H9 (cell line): ENCODE results near the gene SLC9A7. TPM values are rescaled to one million over a fixed set of nuclear protein-coding genes. Genes with fewer than 3 reads are reported as not detected.

Source experiments
- DNase-seq: peaks from one replicate; pipeline ENCODE4 v3.0.0-alpha.2; 2017
- H2AFZ ChIP-seq: one replicate; pipeline ENCODE4 v1.6.1; 2013; ENCODE audit warnings: mild to moderate bottlenecking, low read length, control low read depth, moderate library complexity
- H2AK5ac ChIP-seq: 2 replicates; pipeline ENCODE4 v1.6.1; 2013; ENCODE audit warnings: low read length, control low read depth, mixed read lengths; ENCODE audit not compliant: insufficient read length
- H2BK120ac ChIP-seq: one replicate; pipeline ENCODE4 v1.6.1; 2013; ENCODE audit warnings: low read depth, mild to moderate bottlenecking, low read length, control low read depth, inconsistent platforms; ENCODE audit not compliant: poor library complexity, severe bottlenecking
- H2BK12ac ChIP-seq: 2 replicates; pipeline ENCODE4 v1.6.1; 2013; ENCODE audit warnings: low read length, control low read depth, mixed read lengths, low read depth; ENCODE audit not compliant: insufficient read length
- H2BK15ac ChIP-seq: 2 replicates; pipeline ENCODE4 v1.6.1; 2013; ENCODE audit warnings: low read depth, low read length, control low read depth
- H2BK20ac ChIP-seq: one replicate; pipeline ENCODE4 v1.6.1; 2013; ENCODE audit warnings: low read depth, mild to moderate bottlenecking, low read length, control low read depth, inconsistent platforms; ENCODE audit not compliant: poor library complexity, severe bottlenecking
- H2BK5ac ChIP-seq: 2 replicates; pipeline ENCODE4 v1.6.1; 2013; ENCODE audit warnings: low read length, control low read depth, mixed read lengths; ENCODE audit not compliant: insufficient read length
- H3K14ac ChIP-seq: 2 replicates; pipeline ENCODE4 v1.6.1; 2013; ENCODE audit warnings: low read length, control low read depth; ENCODE audit not compliant: insufficient read depth
- H3K18ac ChIP-seq: 2 replicates; pipeline ENCODE4 v1.6.1; 2013; ENCODE audit warnings: low read depth, mild to moderate bottlenecking, mixed read lengths, low read length, control low read depth; ENCODE audit not compliant: insufficient read length
- H3K23ac ChIP-seq: 2 replicates; pipeline ENCODE4 v1.6.1; 2013; ENCODE audit warnings: low read length, control low read depth, mixed read lengths, low read depth; ENCODE audit not compliant: insufficient read length
- H3K23me2 ChIP-seq: 2 replicates; pipeline ENCODE4 v1.6.1; 2013; ENCODE audit warnings: low read depth, mild to moderate bottlenecking, mixed read lengths, low read length, control low read depth; ENCODE audit not compliant: insufficient read length, poor library complexity, severe bottlenecking
- H3K27ac ChIP-seq: 2 replicates; pipeline ENCODE4 v1.5.1; 2013; ENCODE audit warnings: low read length, control low read depth, mixed read lengths, low read depth; ENCODE audit not compliant: insufficient read length
- H3K27me3 ChIP-seq: 2 replicates; pipeline ENCODE4 v1.6.1; 2013; ENCODE audit warnings: low read length, control low read depth, inconsistent platforms; ENCODE audit not compliant: insufficient read depth
- H3K4ac ChIP-seq: 2 replicates; pipeline ENCODE4 v1.6.1; 2013; ENCODE audit warnings: low read depth, mild to moderate bottlenecking, control low read depth, inconsistent platforms, low read length, moderate library complexity
- H3K4me1 ChIP-seq: 2 replicates; pipeline ENCODE4 v1.6.1; 2013; ENCODE audit warnings: low read length, control low read depth, inconsistent platforms; ENCODE audit not compliant: insufficient read depth
- H3K4me2 ChIP-seq: 2 replicates; pipeline ENCODE4 v1.6.1; 2013; ENCODE audit warnings: low read length, control low read depth, mixed read lengths; ENCODE audit not compliant: insufficient read length, insufficient read depth
- H3K56ac ChIP-seq: 2 replicates; pipeline ENCODE4 v1.6.1; 2013; ENCODE audit warnings: low read depth, mild to moderate bottlenecking, mixed read lengths, low read length, control low read depth; ENCODE audit not compliant: insufficient read length
- H3K79me1 ChIP-seq: 2 replicates; pipeline ENCODE4 v1.6.1; 2013; ENCODE audit warnings: low read depth, mild to moderate bottlenecking, moderate library complexity, low read length, control low read depth, inconsistent platforms; ENCODE audit not compliant: insufficient read depth, poor library complexity, severe bottlenecking
- H3K79me2 ChIP-seq: 2 replicates; pipeline ENCODE4 v1.6.1; 2013; ENCODE audit warnings: low read length, control low read depth, inconsistent platforms; ENCODE audit not compliant: insufficient read depth
- H3K9ac ChIP-seq: 2 replicates; pipeline ENCODE4 v1.6.1; 2013; ENCODE audit warnings: low read length, control low read depth, mixed read lengths; ENCODE audit not compliant: insufficient read length; ENCODE audit errors: extremely low read depth
- H3K9me3 ChIP-seq: one replicate; pipeline ENCODE4 v1.6.1; 2013; ENCODE audit warnings: low read depth, low read length, inconsistent platforms; ENCODE audit not compliant: control insufficient read depth
- H3T11ph ChIP-seq: one replicate; pipeline ENCODE4 v1.6.1; 2013; ENCODE audit warnings: mild to moderate bottlenecking, low read length, control low read depth, inconsistent platforms
- H4K20me1 ChIP-seq: one replicate; pipeline ENCODE4 v1.6.1; 2013; ENCODE audit not compliant: control insufficient read depth, insufficient read length, insufficient read depth
- H4K5ac ChIP-seq: 2 replicates; pipeline ENCODE4 v1.6.1; 2013; ENCODE audit warnings: low read depth, mild to moderate bottlenecking, mixed read lengths, low read length, control low read depth; ENCODE audit not compliant: insufficient read length
- H4K8ac ChIP-seq: replicated peaks from 2 replicates; pipeline ENCODE4 v1.6.1; 2013; ENCODE audit warnings: low read length, control low read depth, mixed read lengths, low read depth; ENCODE audit not compliant: insufficient read length
- H4K91ac ChIP-seq: 2 replicates; pipeline ENCODE4 v1.6.1; 2013; ENCODE audit warnings: low read depth, mild to moderate bottlenecking, moderate library complexity, mixed read lengths, low read length, control low read depth; ENCODE audit not compliant: insufficient read length
- H3K27ac Mint-ChIP-seq, 3 experiments: 2 replicates in 2 of 3; 3 replicates in 1 of 3; pipeline ENCODE4 v1.8.0; 2020 to 2021; ENCODE audit warnings: mixed read lengths in 3 of 3, mild to moderate bottlenecking in 1 of 3, moderate library complexity in 1 of 3
- H3K27me3 Mint-ChIP-seq: 2 replicates; pipeline ENCODE4 v1.8.0; 2021; ENCODE audit warnings: low read depth, mild to moderate bottlenecking, moderate library complexity, mixed read lengths
- H3K36me3 Mint-ChIP-seq, 3 experiments: 2 replicates in 2 of 3; 3 replicates in 1 of 3; pipeline ENCODE4 v1.8.0; 2020 to 2021; ENCODE audit warnings: low read depth in 3 of 3, mixed read lengths in 3 of 3; ENCODE audit not compliant: insufficient read depth in 1 of 3
- H3K4me1 Mint-ChIP-seq, 2 experiments: 2 replicates each; pipeline ENCODE4 v1.8.0; 2020; ENCODE audit warnings: mixed read lengths in 2 of 2
- H3K4me3 Mint-ChIP-seq, 2 experiments: 2 replicates in 1 of 2; 3 replicates in 1 of 2; pipeline ENCODE4 v1.8.0; 2020 to 2021; ENCODE audit warnings: mild to moderate bottlenecking in 2 of 2, mixed read lengths in 2 of 2, moderate library complexity in 1 of 2
- H3K9me3 Mint-ChIP-seq, 2 experiments: 2 replicates in 1 of 2; 3 replicates in 1 of 2; pipeline ENCODE4 v1.8.0; 2020; ENCODE audit warnings: mild to moderate bottlenecking in 2 of 2, mixed read lengths in 2 of 2, moderate library complexity in 1 of 2
- WGBS: extraction: QIAGEN DNeasy Blood & Tissue Kit; methylation state at CpG from one replicate; pipeline ENCODE4 v1.1.7; 2013; ENCODE audit warnings: missing lambda C conversion rate, low lambda C conversion rate, mixed read lengths; ENCODE audit not compliant: insufficient read length; ENCODE audit errors: extremely low coverage; 5-methylcytosine and 5-hydroxymethylcytosine counted together
- long read RNA-seq: library from polyadenylated mRNA; unstranded; transcript quantifications from one replicate; pipeline ENCODE4 v2.0.0, GENCODE V29; 2020
- total RNA-seq: library from RNA; stranded (reverse); gene quantifications from 2 replicates; pipeline ENCODE4 v1.2.1, GENCODE V29; 2021
- TF ChIP-seq, protein P1 (sequence below): fragments of 200-600 bp; sonication (generic); conservative IDR thresholded peaks from 3 replicates; pipeline ENCODE4 v1.8.0; 2021; ENCODE audit warnings: antibody characterized with exemption, mild to moderate bottlenecking

SLC9A7 gene
- total RNA-seq: 5.6 and 5.9 TPM in 2 replicates
- long read RNA-seq, partial matches to known transcripts: 0 of 1 reads
- long read RNA-seq, other reads (novel, unspliced or antisense): 1 of 1 reads

DNA sequence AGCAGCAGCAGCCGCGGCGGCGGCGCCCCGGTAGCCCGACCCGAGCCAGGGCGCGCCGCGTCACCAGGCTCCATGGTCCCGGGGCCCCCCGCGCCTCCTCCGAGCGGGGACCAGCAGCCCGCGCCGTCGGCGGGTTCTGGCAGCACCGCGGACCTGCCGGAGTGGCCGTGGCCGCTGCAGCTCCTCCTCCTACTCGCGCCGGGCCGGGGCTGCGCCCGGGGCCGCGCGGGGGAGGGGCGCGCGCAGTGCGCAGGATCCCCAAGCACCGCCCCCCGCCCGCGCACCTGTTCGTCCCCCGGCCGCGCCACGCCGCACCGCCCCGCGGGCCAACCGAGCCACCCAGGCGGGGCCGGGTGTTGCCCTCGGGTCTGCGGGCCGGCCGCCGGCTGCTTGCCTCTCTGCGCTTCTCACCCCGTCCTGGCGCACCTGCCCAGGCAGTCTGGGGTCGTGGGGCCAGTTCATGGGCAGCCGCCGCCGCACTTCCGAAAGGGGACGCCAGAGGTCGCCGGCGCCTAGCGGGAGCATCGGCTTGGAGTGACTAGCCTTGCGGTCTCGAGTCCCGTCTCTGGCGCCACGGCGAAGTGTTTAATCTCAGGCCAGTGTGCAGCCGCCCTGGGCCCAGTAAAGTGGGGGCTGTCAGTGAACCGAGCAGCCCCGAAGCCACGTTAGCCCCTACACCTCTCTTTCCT, at the start of gene SLC9A7:
Gene SLC9A7 (minus strand): TSS at position 163 of the 689 bp plus-strand sequence. CDS start 89 bp downstream, at position 74.
- H3K79me1 ChIP-seq: no peaks in the 10 kb centered on the region
- no peak within 1 kb of the TSS for H3K56ac ChIP-seq
- peaks cover 17% of the 10 kb centered on the region for H3K9me3 ChIP-seq
- H3T11ph ChIP-seq: no peak within 1 kb of the TSS
- H2BK5ac ChIP-seq: no peak within 1 kb of the TSS
- DNase-seq: peak; percentile 85
- no peak within 1 kb of the TSS for H4K91ac ChIP-seq
- no peak within 1 kb of the TSS for H3K23ac ChIP-seq
- H3K9ac ChIP-seq: peak within 1 kb of the TSS; percentile 27
- H2BK20ac ChIP-seq: no peak within 1 kb of the TSS
- no peak within 1 kb of the TSS for H2BK120ac ChIP-seq
- H3K4me1 Mint-ChIP-seq: peaks cover 33 to 35% of the 10 kb centered on the region in 2 experiments
- TF ChIP-seq, protein P1, sequence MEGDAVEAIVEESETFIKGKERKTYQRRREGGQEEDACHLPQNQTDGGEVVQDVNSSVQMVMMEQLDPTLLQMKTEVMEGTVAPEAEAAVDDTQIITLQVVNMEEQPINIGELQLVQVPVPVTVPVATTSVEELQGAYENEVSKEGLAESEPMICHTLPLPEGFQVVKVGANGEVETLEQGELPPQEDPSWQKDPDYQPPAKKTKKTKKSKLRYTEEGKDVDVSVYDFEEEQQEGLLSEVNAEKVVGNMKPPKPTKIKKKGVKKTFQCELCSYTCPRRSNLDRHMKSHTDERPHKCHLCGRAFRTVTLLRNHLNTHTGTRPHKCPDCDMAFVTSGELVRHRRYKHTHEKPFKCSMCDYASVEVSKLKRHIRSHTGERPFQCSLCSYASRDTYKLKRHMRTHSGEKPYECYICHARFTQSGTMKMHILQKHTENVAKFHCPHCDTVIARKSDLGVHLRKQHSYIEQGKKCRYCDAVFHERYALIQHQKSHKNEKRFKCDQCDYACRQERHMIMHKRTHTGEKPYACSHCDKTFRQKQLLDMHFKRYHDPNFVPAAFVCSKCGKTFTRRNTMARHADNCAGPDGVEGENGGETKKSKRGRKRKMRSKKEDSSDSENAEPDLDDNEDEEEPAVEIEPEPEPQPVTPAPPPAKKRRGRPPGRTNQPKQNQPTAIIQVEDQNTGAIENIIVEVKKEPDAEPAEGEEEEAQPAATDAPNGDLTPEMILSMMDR: peak; percentile 79
- peaks cover 10% of the 10 kb centered on the region for H3K27me3 Mint-ChIP-seq
- H4K20me1 ChIP-seq: no peaks in the 10 kb centered on the region
- H2BK12ac ChIP-seq: no peak within 1 kb of the TSS
- no peaks in the 10 kb centered on the region for H3K27me3 ChIP-seq
- H3K27ac ChIP-seq: no peak within 1 kb of the TSS
- no peak within 1 kb of the TSS for H3K18ac ChIP-seq
- peaks cover 4% of the 10 kb centered on the region; the same call in 1 of the 2 replicates for H3K79me2 ChIP-seq
- peaks cover 81 to 85% of the 10 kb centered on the region in 2 experiments for H3K9me3 Mint-ChIP-seq
- no peak within 1 kb of the TSS for H4K5ac ChIP-seq
- H3K27ac Mint-ChIP-seq: peak within 1 kb of the TSS in 2 of 3 experiments; percentile 4 to 50; a peak in 3 of 7 replicates
- H3K23me2 ChIP-seq: peaks cover 12% of the 10 kb centered on the region
- no peak within 1 kb of the TSS; the same call in 1 of the 2 replicates for H3K14ac ChIP-seq
- peaks cover 5% of the 10 kb centered on the region; the same call in 1 of the 2 replicates for H3K4me1 ChIP-seq
- peaks cover 4 to 9% (median 7%) of the 10 kb centered on the region in 3 experiments; a peak in 4 of 7 replicates for H3K36me3 Mint-ChIP-seq
- H3K4ac ChIP-seq: no peak within 1 kb of the TSS
- WGBS: no CpG with 5 or more reads among the region's 85 CpGs
- no peak within 1 kb of the TSS for H2AFZ ChIP-seq
- no peak within 1 kb of the TSS for H2AK5ac ChIP-seq
- H2BK15ac ChIP-seq: no peak within 1 kb of the TSS
- peak within 1 kb of the TSS; percentile 78 to 90 for H3K4me3 Mint-ChIP-seq
- peak within 1 kb of the TSS; percentile 85 for H3K4me2 ChIP-seq
- H4K8ac ChIP-seq: no peak within 1 kb of the TSS
